ENCODE data around the gene HBM. TPM values are rescaled to one million over a fixed set of nuclear protein-coding genes. Genes with fewer than 3 reads are reported as not detected.
"Not testable (repeated sequence)": the region's sequence is repeated elsewhere in the genome, so short reads cannot be mapped to it uniquely, and the experiment has no call there.

The HBM gene
- polyA plus RNA-seq, 1 donor (not counting 4 experiments of a cell fraction or from before 2014, with no cell fraction given), result not detected

DNA sequence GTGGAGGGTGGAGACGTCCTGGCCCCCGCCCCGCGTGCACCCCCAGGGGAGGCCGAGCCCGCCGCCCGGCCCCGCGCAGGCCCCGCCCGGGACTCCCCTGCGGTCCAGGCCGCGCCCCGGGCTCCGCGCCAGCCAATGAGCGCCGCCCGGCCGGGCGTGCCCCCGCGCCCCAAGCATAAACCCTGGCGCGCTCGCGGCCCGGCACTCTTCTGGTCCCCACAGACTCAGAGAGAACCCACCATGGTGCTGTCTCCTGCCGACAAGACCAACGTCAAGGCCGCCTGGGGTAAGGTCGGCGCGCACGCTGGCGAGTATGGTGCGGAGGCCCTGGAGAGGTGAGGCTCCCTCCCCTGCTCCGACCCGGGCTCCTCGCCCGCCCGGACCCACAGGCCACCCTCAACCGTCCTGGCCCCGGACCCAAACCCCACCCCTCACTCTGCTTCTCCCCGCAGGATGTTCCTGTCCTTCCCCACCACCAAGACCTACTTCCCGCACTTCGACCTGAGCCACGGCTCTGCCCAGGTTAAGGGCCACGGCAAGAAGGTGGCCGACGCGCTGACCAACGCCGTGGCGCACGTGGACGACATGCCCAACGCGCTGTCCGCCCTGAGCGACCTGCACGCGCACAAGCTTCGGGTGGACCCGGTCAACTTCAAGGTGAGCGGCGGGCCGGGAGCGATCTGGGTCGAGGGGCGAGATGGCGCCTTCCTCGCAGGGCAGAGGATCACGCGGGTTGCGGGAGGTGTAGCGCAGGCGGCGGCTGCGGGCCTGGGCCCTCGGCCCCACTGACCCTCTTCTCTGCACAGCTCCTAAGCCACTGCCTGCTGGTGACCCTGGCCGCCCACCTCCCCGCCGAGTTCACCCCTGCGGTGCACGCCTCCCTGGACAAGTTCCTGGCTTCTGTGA lies 11.0 kb downstream of the HBM start, which contains the start of gene HBA1:
Gene HBA1, plus strand, starts transcription at position 204 of the 906 bp plus-strand sequence. Its CDS starts 37 bp downstream, at position 241.
- H2AFZ ChIP-seq (ENCODE audit: control insufficient read depth, low read length); H3K9me1 ChIP-seq (ENCODE audit: control insufficient read depth, extremely low read depth, insufficient read depth, low read length); DNase-seq (ENCODE audit: low read depth, low spot score); H3K79me2 ChIP-seq (ENCODE audit: control insufficient read depth, insufficient read depth, low read length); H3K27ac ChIP-seq (ENCODE audit: control insufficient read depth, insufficient read depth, low read length); H3K36me3 ChIP-seq (ENCODE audit: control insufficient read depth in 2 of 2, extremely low read depth in 1 of 2, insufficient read depth in 2 of 2, low read length in 2 of 2); H3K4me2 ChIP-seq (ENCODE audit: control insufficient read depth, extremely low read depth, insufficient read depth, low read depth, low read length); H3K4me3 ChIP-seq (ENCODE audit: control insufficient read depth in 2 of 3, extremely low read depth in 1 of 3, insufficient read depth in 2 of 3, low read depth in 1 of 3, low read length in 3 of 3); FAIRE-seq; H3K4me1 ChIP-seq (ENCODE audit: control insufficient read depth, extremely low read depth, insufficient read depth, low read length); H3K9ac ChIP-seq (ENCODE audit: control insufficient read depth, extremely low read depth, insufficient read depth, low read length); dilution Hi-C loops (cut with MboI; ENCODE audit: extremely low pct_ligation_motif_present, low sequenced_read_pairs); H4K20me1 ChIP-seq (ENCODE audit: control insufficient read depth, extremely low read depth, insufficient read depth, low read length); H3K9me3 ChIP-seq (ENCODE audit: control insufficient read depth, low read depth, low read length): not testable (repeated sequence)
- peaks cover 63% of the 10 kb centered on the region for H3K27me3 ChIP-seq (ENCODE audit: control insufficient read depth, extremely low read depth, insufficient read depth, low read length)

DNA sequence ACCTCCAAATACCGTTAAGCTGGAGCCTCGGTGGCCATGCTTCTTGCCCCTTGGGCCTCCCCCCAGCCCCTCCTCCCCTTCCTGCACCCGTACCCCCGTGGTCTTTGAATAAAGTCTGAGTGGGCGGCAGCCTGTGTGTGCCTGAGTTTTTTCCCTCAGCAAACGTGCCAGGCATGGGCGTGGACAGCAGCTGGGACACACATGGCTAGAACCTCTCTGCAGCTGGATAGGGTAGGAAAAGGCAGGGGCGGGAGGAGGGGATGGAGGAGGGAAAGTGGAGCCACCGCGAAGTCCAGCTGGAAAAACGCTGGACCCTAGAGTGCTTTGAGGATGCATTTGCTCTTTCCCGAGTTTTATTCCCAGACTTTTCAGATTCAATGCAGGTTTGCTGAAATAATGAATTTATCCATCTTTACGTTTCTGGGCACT lies 11.6 kb downstream of the HBM start:
- FAIRE-seq, result no peak
- H3K27me3 ChIP-seq (ENCODE audit: control insufficient read depth, extremely low read depth, insufficient read depth, low read length), result peaks cover 60% of the 10 kb centered on the region
- dilution Hi-C loops (cut with MboI; ENCODE audit: extremely low pct_ligation_motif_present, low sequenced_read_pairs), result no loop called here

More for the DNA sequence above, 11.6 kb downstream of the HBM start:
- DNase-seq (ENCODE audit: low read depth, low spot score), result no peak
- H3K4me3 ChIP-seq (ENCODE audit: control insufficient read depth in 2 of 3, extremely low read depth in 1 of 3, insufficient read depth in 2 of 3, low read depth in 1 of 3, low read length in 3 of 3), result no peak overlapping the region
- TF ChIP-seq CTCF (optimal IDR thresholded peaks at IDR 0.05 in 1 of 3, IDR thresholded peaks at IDR 0.05 in 1 of 3, conservative IDR thresholded peaks at IDR 0.05 in 1 of 3; ENCODE audit: extremely low read depth in 1 of 3, insufficient read depth in 2 of 3, low read length in 3 of 3) (no peak), EZH2 (IDR thresholded peaks at IDR 0.05; ENCODE audit: low read length) (no peak)
- H4K20me1 ChIP-seq (ENCODE audit: control insufficient read depth, extremely low read depth, insufficient read depth, low read length), result no peaks in the 10 kb centered on the region
- H3K4me1 ChIP-seq (ENCODE audit: control insufficient read depth, extremely low read depth, insufficient read depth, low read length), result peaks cover 8% of the 10 kb centered on the region
- no peak overlapping the region for H2AFZ ChIP-seq (ENCODE audit: control insufficient read depth, low read length)
- H3K9ac ChIP-seq (ENCODE audit: control insufficient read depth, extremely low read depth, insufficient read depth, low read length), result no peak overlapping the region
- H3K9me1 ChIP-seq (ENCODE audit: control insufficient read depth, extremely low read depth, insufficient read depth, low read length), result no peaks in the 10 kb centered on the region
- no peaks in the 10 kb centered on the region for H3K79me2 ChIP-seq (ENCODE audit: control insufficient read depth, insufficient read depth, low read length)
- H3K27ac ChIP-seq (ENCODE audit: control insufficient read depth, insufficient read depth, low read length), result no peak overlapping the region
- H3K36me3 ChIP-seq (ENCODE audit: control insufficient read depth in 2 of 2, extremely low read depth in 1 of 2, insufficient read depth in 2 of 2, low read length in 2 of 2), result no peaks in the 10 kb centered on the region
- no peaks in the 10 kb centered on the region for H3K9me3 ChIP-seq (ENCODE audit: control insufficient read depth, low read depth, low read length)
- H3K4me2 ChIP-seq (ENCODE audit: control insufficient read depth, extremely low read depth, insufficient read depth, low read depth, low read length), result no peak overlapping the region

Measured in keratinocyte (primary cell).